Activated CD4-positive, CD25-positive, alpha-beta regulatory T cell treated with anti-CD3 and anti-CD28 coated beads, Interleukin-2, amount 50 U/mL, for 16 hours (primary cell): ENCODE results near the gene ZER1.
"Not testable (repeated sequence)": the region's sequence is repeated elsewhere in the genome, so short reads cannot be mapped to it uniquely, and the experiment has no call there.

Source experiments
- DNase-seq: peaks from one replicate; pipeline ENCODE4 v3.0.0-alpha.2; 2020; ENCODE audit warnings: low read depth, low spot score

The ZER1 gene

GRCh38 chr9:128771745-128772519 is at the start of gene ZER1:
Gene ZER1 (minus strand): TSS chr9:128771927. CDS start chr9:128755565, 16,362 bp downstream.
- peak; percentile 85 for DNase-seq

- no peak for DNase-seq
Observed at GRCh38 chr9:128820665-128821583, 49.2 kb upstream of the ZER1 start.

GRCh38 chr9:128819716-128820664 is 48.3 kb upstream of the ZER1 start:
- DNase-seq: no peak

- no peak for DNase-seq
Observed at GRCh38 chr9:128818839-128819715, 47.4 kb upstream of the ZER1 start.

- peak; percentile 96 for DNase-seq
Observed at GRCh38 chr9:128818099-128818838, 46.5 kb upstream of the ZER1 start, which contains the start of gene ENDOG. Gene ENDOG (plus strand): TSS chr9:128818500. CDS start chr9:128818685, 185 bp downstream.

GRCh38 chr9:128810873-128811272 is 39.1 kb upstream of the ZER1 start:
- DNase-seq: no peak

GRCh38 chr9:128809831-128810230 is 38.1 kb upstream of the ZER1 start:
- no peak for DNase-seq

GRCh38 chr9:128809036-128809599 is 37.4 kb upstream of the ZER1 start:
- DNase-seq: no peak

- DNase-seq: no peak
Observed at GRCh38 chr9:128808543-128808942, 36.8 kb upstream of the ZER1 start.

- DNase-seq: no peak
Observed at GRCh38 chr9:128807827-128808226, 36.1 kb upstream of the ZER1 start.

- no peak for DNase-seq
Observed at GRCh38 chr9:128805661-128806060, 33.9 kb upstream of the ZER1 start.

- no peak for DNase-seq
Observed at GRCh38 chr9:128802482-128802881, 30.8 kb upstream of the ZER1 start.

- no peak for DNase-seq
Observed at GRCh38 chr9:128800061-128800460, 28.3 kb upstream of the ZER1 start.

GRCh38 chr9:128798896-128799295 is 27.2 kb upstream of the ZER1 start:
- no peak for DNase-seq

GRCh38 chr9:128794961-128795360 is 23.2 kb upstream of the ZER1 start:
- not testable (repeated sequence) for DNase-seq

GRCh38 chr9:128792978-128793686 is 21.4 kb upstream of the ZER1 start:
- no peak for DNase-seq

- no peak for DNase-seq
Observed at GRCh38 chr9:128792134-128792533, 20.4 kb upstream of the ZER1 start.

GRCh38 chr9:128790536-128790935 is 18.8 kb upstream of the ZER1 start:
- DNase-seq: no peak

GRCh38 chr9:128788445-128788844 is 16.7 kb upstream of the ZER1 start:
- no peak for DNase-seq
